Lower leg skin (tissue), 4 donors: ENCODE results near the gene SLC7A10. TPM values are rescaled to one million over a fixed set of nuclear protein-coding genes. Genes with fewer than 3 reads are reported as not detected.

ENCODE experiments used
- DNase-seq, 2 donors: peaks; one replicate each; pipeline ENCODE4 v3.0.0-alpha.2; 2019; ENCODE audit warnings: low spot score in 2 of 2
- H3K4me3 ChIP-seq: fragments of 200-600 bp; sonication (generic); 2 replicates; pipeline ENCODE4 v1.5.1; 2017; ENCODE audit warnings: mild to moderate bottlenecking, low read depth; ENCODE audit not compliant: poor library complexity, severe bottlenecking
- POLR2A ChIP-seq, 2 donors: fragments of 450-650 bp; IDR thresholded peaks; one replicate each; pipeline ENCODE4 v1.6.1; 2016 to 2017; ENCODE audit warnings: antibody characterized with exemption in 2 of 2, mild to moderate bottlenecking in 1 of 2, moderate library complexity in 1 of 2
- WGBS, 2 donors: methylation state at CpG; one replicate each; pipeline ENCODE4 v1.1.5; 2018; 5-methylcytosine and 5-hydroxymethylcytosine counted together
- intact Hi-C: fragments of 100-400 bp; cut with DNase I; formaldehyde crosslinking; loops from one replicate; pipeline ENCODE4 v1.15.0; 2023; ENCODE audit warnings: low total_unique reads
- total RNA-seq, 4 donors: library from RNA; depleted of rRNA; stranded (reverse); fragments of >200 nt; gene quantifications; one replicate each; pipeline ENCODE4 v1.1.0, GENCODE V29; 2016
- TF ChIP-seq, protein P1 (sequence below), 3 donors: fragments of 450-650 bp; IDR thresholded peaks; one replicate each; pipeline ENCODE4 v1.5.1; 2016; ENCODE audit warnings: antibody characterized with exemption in 3 of 3, mild to moderate bottlenecking in 3 of 3, moderate library complexity in 2 of 3

SLC7A10 gene
- total RNA-seq, 4 donors from 2014 or later: 0.62 TPM; not detected in 3

DNA sequence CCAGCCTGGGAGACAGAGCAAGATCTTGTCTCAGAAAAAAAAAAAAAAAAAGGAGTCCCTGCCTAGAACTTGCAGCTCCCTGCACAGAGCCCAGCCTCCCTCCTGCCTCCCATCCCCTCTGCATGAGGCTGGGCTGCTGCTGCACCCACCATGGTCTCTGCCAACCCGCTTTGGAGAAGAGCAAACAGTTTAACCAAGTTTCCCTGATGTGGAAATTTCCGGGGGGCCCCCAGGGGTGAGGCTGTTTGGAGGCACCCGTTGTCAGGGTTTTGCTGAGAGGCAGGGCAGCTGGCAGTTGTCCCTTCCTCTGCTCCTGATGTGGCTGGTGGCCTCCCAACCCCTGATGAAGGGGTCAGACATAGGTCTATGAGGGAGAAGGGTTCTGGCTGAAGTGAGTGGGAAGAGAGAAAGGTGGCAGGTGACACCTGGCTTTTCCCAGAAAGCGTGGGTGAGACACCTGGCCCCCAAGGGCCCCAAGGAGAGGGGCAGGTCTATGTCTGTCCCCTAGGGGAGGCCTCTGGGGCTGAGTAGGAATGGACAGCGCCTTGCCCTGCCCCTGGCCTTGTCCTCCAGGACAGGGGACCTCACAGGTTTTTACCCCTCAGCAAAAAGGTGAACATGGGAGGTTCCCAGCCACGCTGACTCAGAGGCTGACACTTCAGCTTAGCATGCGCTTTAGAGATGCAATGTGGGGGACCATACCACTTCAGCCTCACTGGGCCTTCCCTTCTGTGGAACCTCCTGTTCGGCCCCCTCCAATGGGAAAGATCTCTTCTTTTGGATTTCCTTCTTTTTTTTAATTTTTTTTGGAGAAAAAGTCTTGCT is 26.0 kb downstream of the SLC7A10 start:
- intact Hi-C loops: loop anchor here (10.0 kb wide), 1 partner anchor 555 kb away; no protein-coding TSS in a partner anchor
- no peak for TF ChIP-seq POLR2A (IDR thresholded peaks at IDR 0.05)
- TF ChIP-seq, protein P1, sequence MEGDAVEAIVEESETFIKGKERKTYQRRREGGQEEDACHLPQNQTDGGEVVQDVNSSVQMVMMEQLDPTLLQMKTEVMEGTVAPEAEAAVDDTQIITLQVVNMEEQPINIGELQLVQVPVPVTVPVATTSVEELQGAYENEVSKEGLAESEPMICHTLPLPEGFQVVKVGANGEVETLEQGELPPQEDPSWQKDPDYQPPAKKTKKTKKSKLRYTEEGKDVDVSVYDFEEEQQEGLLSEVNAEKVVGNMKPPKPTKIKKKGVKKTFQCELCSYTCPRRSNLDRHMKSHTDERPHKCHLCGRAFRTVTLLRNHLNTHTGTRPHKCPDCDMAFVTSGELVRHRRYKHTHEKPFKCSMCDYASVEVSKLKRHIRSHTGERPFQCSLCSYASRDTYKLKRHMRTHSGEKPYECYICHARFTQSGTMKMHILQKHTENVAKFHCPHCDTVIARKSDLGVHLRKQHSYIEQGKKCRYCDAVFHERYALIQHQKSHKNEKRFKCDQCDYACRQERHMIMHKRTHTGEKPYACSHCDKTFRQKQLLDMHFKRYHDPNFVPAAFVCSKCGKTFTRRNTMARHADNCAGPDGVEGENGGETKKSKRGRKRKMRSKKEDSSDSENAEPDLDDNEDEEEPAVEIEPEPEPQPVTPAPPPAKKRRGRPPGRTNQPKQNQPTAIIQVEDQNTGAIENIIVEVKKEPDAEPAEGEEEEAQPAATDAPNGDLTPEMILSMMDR (IDR thresholded peaks at IDR 0.05): no peak
- no peak for DNase-seq
- H3K4me3 ChIP-seq: no peak overlapping the region
- 74% methylated on average over 7 to 8 of the region's 8 CpGs for WGBS, 2 donors

DNA sequence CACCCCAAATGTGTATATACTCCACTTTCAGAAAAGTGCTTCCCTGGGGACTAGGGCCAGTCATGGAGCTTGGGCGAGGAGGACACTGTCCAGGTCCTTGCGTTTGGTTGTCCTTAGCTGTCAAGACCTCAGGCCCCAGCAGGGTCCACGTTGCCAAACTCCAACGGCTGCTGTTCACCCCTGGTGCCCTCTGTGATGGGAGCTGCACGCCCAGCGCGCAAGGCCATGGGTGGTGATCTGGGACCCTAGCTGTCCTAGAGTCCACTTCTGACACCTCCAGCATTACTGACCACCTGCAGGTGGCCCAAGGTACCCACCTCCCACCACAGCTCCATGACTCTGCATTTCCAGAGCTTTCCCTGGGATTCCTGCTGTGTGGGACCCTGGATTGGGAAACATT is 27.5 kb downstream of the SLC7A10 start:
- 93 to 94% methylated on average over 3 to 6 of the region's 7 CpGs for WGBS, 2 donors
- no peak for DNase-seq
- H3K4me3 ChIP-seq: no peak overlapping the region
- TF ChIP-seq, protein P1 (IDR thresholded peaks at IDR 0.05): no peak
- TF ChIP-seq POLR2A (IDR thresholded peaks at IDR 0.05): no peak
- intact Hi-C loops: no loop called here

DNA sequence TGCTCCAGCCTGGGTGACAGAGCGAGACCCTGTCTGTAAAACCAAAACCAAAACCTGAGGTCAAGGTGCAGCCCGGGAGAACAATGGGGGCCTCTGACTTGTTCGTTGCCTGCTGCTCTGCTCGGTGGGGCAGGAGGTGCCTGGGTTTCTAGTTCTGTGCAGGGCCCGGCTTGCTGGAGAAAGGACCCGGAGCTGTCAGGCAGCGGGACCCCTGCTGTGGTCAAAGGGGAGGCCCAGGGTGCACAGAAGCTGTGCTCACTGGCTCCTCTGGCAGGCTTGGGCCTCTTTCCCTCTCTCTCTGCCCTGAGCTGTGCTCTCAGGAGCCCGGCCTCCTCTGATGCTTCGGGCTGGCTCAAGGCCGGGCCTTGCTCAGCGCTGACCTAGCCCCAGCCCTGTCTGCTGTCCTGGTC is 28.1 kb downstream of the SLC7A10 start:
- no peak overlapping the region for H3K4me3 ChIP-seq
- TF ChIP-seq, protein P1 (IDR thresholded peaks at IDR 0.05): no peak
- no peak for TF ChIP-seq POLR2A (IDR thresholded peaks at IDR 0.05)
- intact Hi-C loops: no loop called here
- no peak for DNase-seq
- WGBS, 2 donors: 95 to 98% methylated on average over 8 to 11 of the region's 11 CpGs

DNA sequence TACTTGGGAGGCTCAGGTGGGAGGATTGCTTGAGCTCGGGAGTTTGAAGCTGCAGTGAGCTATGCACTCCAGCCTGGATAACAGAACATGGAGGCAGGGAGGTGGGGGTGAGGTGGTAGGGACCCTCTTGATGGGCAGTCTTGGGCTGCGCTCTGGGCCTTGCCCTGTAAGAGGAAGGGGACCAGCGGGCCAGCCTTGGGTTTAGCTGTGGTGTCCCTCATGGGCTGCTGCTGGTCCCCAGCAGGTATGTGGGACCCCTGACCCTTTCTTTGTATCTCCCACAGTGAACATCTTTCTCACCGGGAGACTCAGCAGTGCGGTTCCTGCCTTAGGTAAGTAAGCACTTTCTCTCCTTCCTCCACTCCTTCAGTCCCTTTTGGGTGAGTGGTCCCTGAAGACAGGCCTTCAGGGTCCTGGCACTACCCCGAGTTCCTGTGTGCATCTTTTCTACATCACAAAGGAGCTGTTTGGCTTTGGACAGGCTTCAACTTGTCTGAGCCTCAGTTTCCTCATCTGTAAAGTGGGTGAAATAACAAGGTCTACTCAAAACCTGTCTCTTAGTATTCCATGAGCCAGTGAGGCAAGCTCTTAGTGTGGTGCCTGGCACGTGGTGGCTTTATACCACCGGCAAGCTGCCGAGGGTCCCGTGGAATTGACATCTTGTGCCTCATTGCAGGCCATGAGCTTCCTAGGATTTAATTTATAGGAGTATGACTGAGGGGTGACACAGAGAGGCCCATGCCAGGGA is 29.0 kb downstream of the SLC7A10 start:
- no peak for DNase-seq
- intact Hi-C loops: no loop called here
- TF ChIP-seq, protein P1 (IDR thresholded peaks at IDR 0.05): no peak
- TF ChIP-seq POLR2A (IDR thresholded peaks at IDR 0.05): no peak
- 95 to 96% methylated on average over 10 of the region's 10 CpGs for WGBS, 2 donors
- no peak overlapping the region for H3K4me3 ChIP-seq

DNA sequence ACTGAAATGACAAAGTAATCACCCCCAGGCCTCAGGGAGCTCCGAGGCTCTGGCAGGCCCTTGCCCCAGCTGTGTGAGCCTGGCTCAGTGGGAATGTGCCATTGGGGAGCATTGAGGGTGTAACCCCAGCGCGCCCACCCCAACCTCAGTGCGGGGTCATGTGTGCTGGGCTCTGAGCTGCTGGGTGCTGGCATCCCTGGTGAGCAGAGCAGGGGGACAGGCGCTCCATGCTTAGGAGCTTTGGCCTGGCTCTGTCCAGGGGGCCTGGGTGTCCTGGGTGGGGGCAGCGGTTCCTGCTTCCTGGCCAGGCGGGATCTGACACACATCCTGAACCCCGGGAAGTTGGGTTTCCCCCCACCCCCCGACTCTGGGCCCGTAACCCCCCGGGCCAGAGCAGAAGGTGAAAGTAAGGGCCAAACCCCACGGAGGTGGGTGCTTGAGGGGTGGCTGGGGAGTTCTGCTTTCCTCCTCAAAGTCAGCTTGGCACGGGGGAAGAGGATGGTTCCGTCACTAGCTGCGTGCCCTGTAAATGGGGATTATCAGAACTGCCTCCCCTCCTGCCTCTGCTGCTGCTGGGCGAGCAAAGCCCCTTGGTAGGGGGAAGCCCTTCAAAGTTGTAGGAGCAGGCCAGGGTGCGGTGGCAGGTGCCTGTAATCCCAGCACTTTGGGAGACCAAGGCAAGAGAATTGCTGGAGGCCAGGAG is 29.9 kb downstream of the SLC7A10 start:
- intact Hi-C loops: no loop called here
- DNase-seq: no peak
- 74 to 77% methylated on average over 15 to 17 of the region's 17 CpGs for WGBS, 2 donors
- H3K4me3 ChIP-seq: no peak overlapping the region
- no peak for TF ChIP-seq POLR2A (IDR thresholded peaks at IDR 0.05)
- TF ChIP-seq, protein P1 (IDR thresholded peaks at IDR 0.05): no peak
